ENCODE results near the gene ILF2. TPM values are rescaled to one million over a fixed set of nuclear protein-coding genes. Genes with fewer than 3 reads are reported as not detected.

The ILF2 gene
- total and polyA plus RNA-seq, 2 of the 13 experiments (the other 11 are each of a cell fraction or from before 2014, with no cell fraction given), result 292 to 366 TPM

DNA sequence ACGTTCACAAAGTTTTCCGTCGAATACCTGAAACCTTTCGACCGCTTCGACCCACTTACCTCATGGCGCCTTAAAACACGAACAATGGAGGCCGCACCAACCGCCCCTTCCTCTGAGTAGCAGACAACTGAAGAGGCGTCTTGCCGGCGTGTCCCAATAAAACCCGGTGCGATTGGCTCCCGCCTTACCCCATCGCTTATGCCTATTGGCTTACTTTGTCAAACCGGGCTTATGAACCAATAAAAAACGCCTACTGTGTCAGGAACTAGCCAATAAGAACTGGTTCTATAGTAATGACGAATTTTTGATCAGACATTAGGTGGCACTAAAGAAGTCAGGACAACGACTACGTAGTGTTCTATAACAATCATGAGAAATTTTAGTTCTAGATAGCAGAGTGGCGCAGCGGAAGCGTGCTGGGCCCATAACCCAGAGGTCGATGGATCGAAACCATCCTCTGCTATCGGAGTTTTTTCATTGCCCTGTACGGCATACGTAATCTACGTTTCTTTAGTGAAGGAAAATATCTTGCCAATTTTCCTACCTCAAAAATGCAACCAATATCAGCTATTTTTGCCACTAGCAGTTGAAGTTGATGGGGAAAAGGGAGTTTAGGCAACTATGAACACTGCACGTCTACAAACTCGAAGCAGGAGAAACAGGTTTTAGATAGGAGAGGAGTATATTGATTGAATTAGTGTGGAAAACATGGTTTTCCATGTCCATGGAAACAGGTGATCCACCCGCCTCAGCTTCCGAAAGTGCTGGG lies at the start of gene ILF2 (continued):
- TF ChIP-seq ZNF570 (CRISPR knock-in tag; IDR thresholded peaks at IDR 0.05; ENCODE audit: borderline replicate concordance) (no peak), ZBTB7A (CRISPR knock-in tag; IDR thresholded peaks at IDR 0.05) (no peak), CC2D1A (CRISPR knock-in tag; IDR thresholded peaks at IDR 0.05) (no peak)

- Histone ChIP-seq H3K36me3 (replicated peaks in 1 of 2; ENCODE audit: control insufficient read depth in 1 of 2, insufficient read depth in 2 of 2, low read length in 2 of 2) (no peaks in the 10 kb centered on the region), H3K79me2 (ENCODE audit: insufficient read depth, low read length) (no peaks in the 10 kb centered on the region), H3K27ac (ENCODE audit: extremely low read length, insufficient read depth, low read length) (no peak overlapping the region), H3K4me3 (replicated peaks in 1 of 3; ENCODE audit: insufficient read depth in 1 of 3, low read depth in 2 of 3, low read length in 3 of 3) (no peak overlapping the region), H3K9me3 (ENCODE audit: low read length) (no peaks in the 10 kb centered on the region), H3K4me2 (ENCODE audit: low read depth, low read length) (no peak overlapping the region), H4K20me1 (ENCODE audit: insufficient read depth, low read length) (no peaks in the 10 kb centered on the region), H2AFZ (ENCODE audit: low read length) (no peak overlapping the region), H3K9ac (ENCODE audit: insufficient read depth, low read depth, low read length) (no peak overlapping the region), H3K27me3 (ENCODE audit: control insufficient read depth in 1 of 2, insufficient read depth in 2 of 2, low read length in 2 of 2) (no peaks in the 10 kb centered on the region), H3K4me1 (ENCODE audit: insufficient read depth, low read length) (no peaks in the 10 kb centered on the region)
- in situ Hi-C loops (cut with HindIII; ENCODE audit: extremely low pct_ligation_motif_present, low pct_unique_long_range_greater_than_20kb) (no loop called here), intact Hi-C loops (cut with micrococcal nuclease; ENCODE audit: unreplicated experiment) (no loop called here)
- ChIA-PET CTCF (ENCODE audit: low intra/inter-chr PET ratio, low total read pairs) (no interaction called here), POLR2A (no interaction called here)
- no TSS peak for BruUV-seq (replicated peaks)
- 6% methylated on average over 3 of the region's 3 CpGs for WGBS (ENCODE audit: low lambda C conversion rate)
- no peak for FAIRE-seq
- no peak for ATAC-seq
- TF ChIP-seq GTF2F1 (IDR thresholded peaks at IDR 0.05; ENCODE audit: low read length), result no peak
- TF ChIP-seq HOXA3 (CRISPR knock-in tag; IDR thresholded peaks at IDR 0.05), result no peak
- no peak for TF ChIP-seq TARDBP (CRISPR knock-in tag; IDR thresholded peaks at IDR 0.05)
- no peak for TF ChIP-seq SALL1 (CRISPR knock-in tag; IDR thresholded peaks at IDR 0.05)
- no peak for TF ChIP-seq ZNF530 (CRISPR knock-in tag; IDR thresholded peaks at IDR 0.05; ENCODE audit: low read depth)
- no peak for TF ChIP-seq MED13 (CRISPR knock-in tag; IDR thresholded peaks at IDR 0.05)
- TF ChIP-seq TIGD3 (CRISPR knock-in tag; IDR thresholded peaks at IDR 0.05; ENCODE audit: borderline replicate concordance), result no peak
- TF ChIP-seq MZF1 (CRISPR knock-in tag; IDR thresholded peaks at IDR 0.05; ENCODE audit: borderline replicate concordance), result no peak
- no peak for TF ChIP-seq HCFC1 (IDR thresholded peaks at IDR 0.05; ENCODE audit: low read depth, low read length)
- TF ChIP-seq STAT6 (CRISPR knock-in tag; IDR thresholded peaks at IDR 0.05; ENCODE audit: borderline replicate concordance), result no peak
- TF ChIP-seq CHD2 (IDR thresholded peaks at IDR 0.05; ENCODE audit: low read depth, low read length), result no peak
- TF ChIP-seq ZNF121 (CRISPR knock-in tag; IDR thresholded peaks at IDR 0.05), result no peak
- TF ChIP-seq MATR3 (CRISPR knock-in tag; IDR thresholded peaks at IDR 0.05), result no peak
- no peak for TF ChIP-seq MIER2 (CRISPR knock-in tag; IDR thresholded peaks at IDR 0.05)
- DNase-seq (ENCODE audit: low spot score), result no peak
Measured at GRCh38 chr1:153717330-153717729, 46.5 kb upstream of the ILF2 start.
